ENCODE measurements around the gene RTN4IP1.
A peak's percentile ranks its signal among the peaks of the same experiment; 100 is the strongest.

GRCh38 chr6:106629103-106629858 lies at the start of gene RTN4IP1, which contains the start of gene QRSL1:
- TF ChIP-seq POLR2A (IDR thresholded peaks at IDR 0.05) = peak; percentile 70
- no peak for TF ChIP-seq CTCF (IDR thresholded peaks at IDR 0.05)
- TF ChIP-seq POLR2AphosphoS5 (IDR thresholded peaks at IDR 0.05) = peak; percentile 66 to 84 (median 72)
- no peak for TF ChIP-seq EP300 (IDR thresholded peaks at IDR 0.05; ENCODE audit: low read depth)

All from transverse colon (tissue), 4 donors.